Endothelial cell (in vitro differentiated cells): ENCODE results near the gene EGR4. TPM values are rescaled to one million over a fixed set of nuclear protein-coding genes. Genes with fewer than 3 reads are reported as not detected.

Experiments
- DNase-seq: peaks from one replicate; pipeline ENCODE4 v3.0.0; 2021; ENCODE audit warnings: low spot score
- H3K27ac Mint-ChIP-seq: one replicate; pipeline ENCODE4 v1.8.0; 2021; ENCODE audit warnings: mixed read lengths, inconsistent platforms; ENCODE audit not compliant: unreplicated experiment
- H3K27me3 Mint-ChIP-seq: one replicate; pipeline ENCODE4 v1.8.0; 2021; ENCODE audit warnings: mild to moderate bottlenecking, moderate library complexity, mixed read lengths, inconsistent platforms; ENCODE audit not compliant: unreplicated experiment
- H3K36me3 Mint-ChIP-seq: one replicate; pipeline ENCODE4 v1.8.0; 2021; ENCODE audit warnings: mild to moderate bottlenecking, low read depth, mixed read lengths, inconsistent platforms; ENCODE audit not compliant: unreplicated experiment
- H3K4me1 Mint-ChIP-seq: one replicate; pipeline ENCODE4 v1.8.0; 2021; ENCODE audit warnings: mild to moderate bottlenecking, mixed read lengths, inconsistent platforms; ENCODE audit not compliant: unreplicated experiment
- H3K4me3 Mint-ChIP-seq: one replicate; pipeline ENCODE4 v1.8.0; 2021; ENCODE audit warnings: mild to moderate bottlenecking, mixed read lengths, inconsistent platforms; ENCODE audit not compliant: unreplicated experiment
- H3K9me3 Mint-ChIP-seq: one replicate; pipeline ENCODE4 v1.8.0; 2021; ENCODE audit warnings: mixed read lengths, inconsistent platforms; ENCODE audit not compliant: unreplicated experiment
- total RNA-seq: library from RNA; stranded (reverse); fragmentation: NEBNext Ultra II Directional; extraction: Animal tissue kit (Norgen Biotek cat#: 25700); gene quantifications from one replicate; pipeline ENCODE4 v1.2.1, GENCODE V29; 2021; ENCODE audit not compliant: unreplicated experiment
- TF ChIP-seq, protein P1 (sequence below): fragments of 200-600 bp; sonication (generic); IDR thresholded peaks from one replicate; pipeline ENCODE4 v1.5.0; 2021; ENCODE audit warnings: antibody characterized with exemption; ENCODE audit not compliant: unreplicated experiment

The EGR4 gene
- total RNA-seq, 1 donor from 2014 or later = 0.15 TPM

GRCh38 chr2:73258186-73258912 lies 35.0 kb downstream of the EGR4 start:
- Mint-ChIP-seq H3K4me3 (no peak overlapping the region), H3K27me3 (peaks cover 15% of the 10 kb centered on the region), H3K27ac (no peak overlapping the region), H3K4me1 (no peaks in the 10 kb centered on the region), H3K36me3 (peaks cover 5% of the 10 kb centered on the region), H3K9me3 (no peaks in the 10 kb centered on the region)
- TF ChIP-seq, protein P1, sequence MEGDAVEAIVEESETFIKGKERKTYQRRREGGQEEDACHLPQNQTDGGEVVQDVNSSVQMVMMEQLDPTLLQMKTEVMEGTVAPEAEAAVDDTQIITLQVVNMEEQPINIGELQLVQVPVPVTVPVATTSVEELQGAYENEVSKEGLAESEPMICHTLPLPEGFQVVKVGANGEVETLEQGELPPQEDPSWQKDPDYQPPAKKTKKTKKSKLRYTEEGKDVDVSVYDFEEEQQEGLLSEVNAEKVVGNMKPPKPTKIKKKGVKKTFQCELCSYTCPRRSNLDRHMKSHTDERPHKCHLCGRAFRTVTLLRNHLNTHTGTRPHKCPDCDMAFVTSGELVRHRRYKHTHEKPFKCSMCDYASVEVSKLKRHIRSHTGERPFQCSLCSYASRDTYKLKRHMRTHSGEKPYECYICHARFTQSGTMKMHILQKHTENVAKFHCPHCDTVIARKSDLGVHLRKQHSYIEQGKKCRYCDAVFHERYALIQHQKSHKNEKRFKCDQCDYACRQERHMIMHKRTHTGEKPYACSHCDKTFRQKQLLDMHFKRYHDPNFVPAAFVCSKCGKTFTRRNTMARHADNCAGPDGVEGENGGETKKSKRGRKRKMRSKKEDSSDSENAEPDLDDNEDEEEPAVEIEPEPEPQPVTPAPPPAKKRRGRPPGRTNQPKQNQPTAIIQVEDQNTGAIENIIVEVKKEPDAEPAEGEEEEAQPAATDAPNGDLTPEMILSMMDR = no peak
- DNase-seq = no peak

DNA sequence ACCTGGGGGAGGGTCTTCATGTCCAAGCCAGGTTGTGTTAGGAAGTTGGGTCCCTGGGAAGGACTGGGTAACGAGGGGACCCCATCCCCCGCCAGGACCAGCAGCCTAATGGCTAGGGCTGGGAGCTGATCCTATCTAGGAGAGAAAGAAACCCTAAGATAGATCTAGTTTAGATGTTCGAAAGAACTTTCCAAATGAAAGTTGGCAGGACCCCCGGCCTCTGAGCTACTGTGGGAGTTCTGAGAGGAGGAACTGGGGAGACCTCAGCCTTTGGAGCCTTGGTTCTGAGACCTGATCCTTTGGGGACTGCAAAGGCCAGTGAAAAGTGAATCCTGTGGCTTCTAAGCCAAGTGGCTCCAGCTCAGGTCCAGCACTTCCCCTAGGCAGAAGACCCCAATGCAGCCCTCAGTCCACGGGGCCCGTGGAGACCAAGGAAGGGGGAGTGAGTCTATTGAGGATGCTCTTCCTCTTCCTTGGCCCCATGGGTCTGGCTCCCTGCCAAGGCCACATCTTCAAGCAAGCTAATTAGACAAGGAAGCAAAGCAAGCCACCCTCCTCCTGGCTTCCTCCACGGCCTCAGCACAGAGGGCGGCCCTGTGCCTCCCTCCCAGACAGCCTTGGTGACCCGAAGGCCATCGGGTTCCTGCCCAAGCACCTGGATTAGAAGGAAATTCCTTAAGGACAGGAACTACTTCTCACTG lies 35.8 kb downstream of the EGR4 start:
- Mint-ChIP-seq H3K27me3 (peaks cover 15% of the 10 kb centered on the region), H3K36me3 (peaks cover 11% of the 10 kb centered on the region), H3K4me3 (no peak overlapping the region), H3K9me3 (no peaks in the 10 kb centered on the region), H3K4me1 (no peaks in the 10 kb centered on the region), H3K27ac (no peak overlapping the region)
- TF ChIP-seq, protein P1 = no peak
- DNase-seq = no peak

DNA sequence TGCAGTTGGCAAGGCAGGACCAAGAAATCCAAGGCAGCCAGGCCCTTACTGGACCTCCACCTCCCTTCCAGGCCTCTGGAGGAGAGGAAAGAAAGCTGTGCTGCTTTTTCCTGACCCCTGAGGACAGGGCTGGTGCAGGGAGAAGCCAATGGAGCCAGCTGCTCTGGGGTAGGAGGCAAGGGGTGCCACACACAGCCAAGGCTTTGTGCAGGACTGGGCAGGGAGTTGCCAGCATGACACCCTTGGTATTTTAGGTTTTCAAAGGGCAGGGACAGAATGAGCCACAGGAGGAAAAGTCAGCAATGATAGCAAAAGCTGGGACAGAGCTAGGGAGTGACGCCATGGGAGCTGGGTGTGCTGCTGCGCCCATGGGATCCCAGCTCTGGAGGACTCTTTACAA lies 36.3 kb downstream of the EGR4 start:
- H3K4me1 Mint-ChIP-seq = no peaks in the 10 kb centered on the region

GRCh38 chr2:73256618-73256922 lies 36.8 kb downstream of the EGR4 start:
- Mint-ChIP-seq H3K4me1 (no peaks in the 10 kb centered on the region), H3K4me3 (no peak overlapping the region), H3K36me3 (peaks cover 14% of the 10 kb centered on the region), H3K27ac (no peak overlapping the region), H3K27me3 (peaks cover 16% of the 10 kb centered on the region), H3K9me3 (no peaks in the 10 kb centered on the region)
- DNase-seq = no peak
- TF ChIP-seq, protein P1 = no peak

More for the DNA sequence above, 36.3 kb downstream of the EGR4 start:
- H3K27ac Mint-ChIP-seq = no peak overlapping the region
- peaks cover 16% of the 10 kb centered on the region for H3K27me3 Mint-ChIP-seq
- TF ChIP-seq, protein P1 = no peak
- H3K9me3 Mint-ChIP-seq = no peaks in the 10 kb centered on the region
- peaks cover 15% of the 10 kb centered on the region for H3K36me3 Mint-ChIP-seq
- no peak for DNase-seq
- no peak overlapping the region for H3K4me3 Mint-ChIP-seq
